ENCODE measurements around the gene POMT2.

DNA sequence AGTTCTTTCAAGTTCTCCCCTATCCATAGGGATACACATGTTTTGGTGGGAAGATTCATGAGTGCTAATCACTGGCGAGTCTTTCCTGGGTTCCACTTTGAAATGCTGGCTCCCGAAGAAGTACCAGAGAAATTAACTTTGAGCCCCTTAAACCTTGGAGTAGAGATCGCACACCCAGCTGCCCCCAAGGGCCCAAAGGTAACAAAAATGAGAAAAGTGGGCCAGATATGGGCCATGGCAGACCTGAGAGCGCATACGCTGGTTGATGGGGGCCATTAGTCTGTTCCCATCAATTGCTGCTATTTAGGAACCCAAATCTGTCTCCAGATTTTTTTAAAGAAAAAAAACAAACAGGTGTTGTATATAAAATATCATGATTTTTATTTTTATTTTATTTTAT, 2.3 kb upstream of the POMT2 start:
- TF ChIP-seq, protein P1, sequence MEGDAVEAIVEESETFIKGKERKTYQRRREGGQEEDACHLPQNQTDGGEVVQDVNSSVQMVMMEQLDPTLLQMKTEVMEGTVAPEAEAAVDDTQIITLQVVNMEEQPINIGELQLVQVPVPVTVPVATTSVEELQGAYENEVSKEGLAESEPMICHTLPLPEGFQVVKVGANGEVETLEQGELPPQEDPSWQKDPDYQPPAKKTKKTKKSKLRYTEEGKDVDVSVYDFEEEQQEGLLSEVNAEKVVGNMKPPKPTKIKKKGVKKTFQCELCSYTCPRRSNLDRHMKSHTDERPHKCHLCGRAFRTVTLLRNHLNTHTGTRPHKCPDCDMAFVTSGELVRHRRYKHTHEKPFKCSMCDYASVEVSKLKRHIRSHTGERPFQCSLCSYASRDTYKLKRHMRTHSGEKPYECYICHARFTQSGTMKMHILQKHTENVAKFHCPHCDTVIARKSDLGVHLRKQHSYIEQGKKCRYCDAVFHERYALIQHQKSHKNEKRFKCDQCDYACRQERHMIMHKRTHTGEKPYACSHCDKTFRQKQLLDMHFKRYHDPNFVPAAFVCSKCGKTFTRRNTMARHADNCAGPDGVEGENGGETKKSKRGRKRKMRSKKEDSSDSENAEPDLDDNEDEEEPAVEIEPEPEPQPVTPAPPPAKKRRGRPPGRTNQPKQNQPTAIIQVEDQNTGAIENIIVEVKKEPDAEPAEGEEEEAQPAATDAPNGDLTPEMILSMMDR (IDR thresholded peaks at IDR 0.05; ENCODE audit: low read length): no peak
- TF ChIP-seq EZH2 (IDR thresholded peaks at IDR 0.05; ENCODE audit: borderline replicate concordance, low read length): no peak
